Neural progenitor cell (in vitro differentiated cells): Measurements from ENCODE around the gene MSGN1. TPM values are rescaled to one million over a fixed set of nuclear protein-coding genes. Genes with fewer than 3 reads are reported as not detected.

Experiments
- DNase-seq: peaks from one replicate; pipeline ENCODE4 v3.0.0-alpha.2; 2016; ENCODE audit warnings: low spot score
- H2AFZ ChIP-seq: fragments of 200-600 bp; sonication (generic); replicated peaks from 2 replicates; pipeline ENCODE4 v1.6.1; 2016; ENCODE audit warnings: antibody characterized with exemption
- H3F3A ChIP-seq: fragments of 200-600 bp; sonication (generic); 2 replicates; pipeline ENCODE4 v1.6.1; 2016; ENCODE audit warnings: antibody characterized with exemption, low read depth
- H3K27ac ChIP-seq: fragments of 200-600 bp; sonication (generic); 2 replicates; pipeline ENCODE4 v1.5.1; 2016; ENCODE audit warnings: mild to moderate bottlenecking
- H3K27me3 ChIP-seq: fragments of 200-600 bp; sonication (generic); 2 replicates; pipeline ENCODE4 v1.6.1; 2016; ENCODE audit warnings: mild to moderate bottlenecking, moderate library complexity
- H3K36me3 ChIP-seq: fragments of 200-600 bp; sonication (generic); 2 replicates; pipeline ENCODE4 v1.5.1; 2016
- H3K4me1 ChIP-seq: fragments of 200-600 bp; sonication (generic); 2 replicates; pipeline ENCODE4 v1.6.1; 2016; ENCODE audit warnings: mixed run types
- H3K4me2 ChIP-seq: fragments of 200-600 bp; sonication (generic); 2 replicates; pipeline ENCODE4 v1.6.1; 2016
- H3K4me3 ChIP-seq: fragments of 200-600 bp; sonication (generic); 2 replicates; pipeline ENCODE4 v1.5.1; 2016
- H3K79me2 ChIP-seq: fragments of 200-600 bp; sonication (generic); 2 replicates; pipeline ENCODE4 v1.6.1; 2016; ENCODE audit warnings: low read depth
- H3K9ac ChIP-seq: fragments of 200-600 bp; sonication (generic); 2 replicates; pipeline ENCODE4 v1.6.1; 2016
- H3K9me3 ChIP-seq: fragments of 200-600 bp; sonication (generic); 2 replicates; pipeline ENCODE4 v1.5.1; 2016; ENCODE audit warnings: low read depth
- H4K20me1 ChIP-seq: fragments of 200-600 bp; sonication (generic); 2 replicates; pipeline ENCODE4 v1.6.1; 2016; ENCODE audit warnings: low read depth
- H3K27ac Mint-ChIP-seq: 3 replicates; pipeline ENCODE4 v1.8.0; 2021; ENCODE audit warnings: mixed read lengths
- H3K27me3 Mint-ChIP-seq: 2 replicates; pipeline ENCODE4 v1.8.0; 2022; ENCODE audit warnings: low read depth, mild to moderate bottlenecking, inconsistent platforms, moderate library complexity, mixed read lengths; ENCODE audit not compliant: insufficient read depth
- H3K36me3 Mint-ChIP-seq: 3 replicates; pipeline ENCODE4 v1.8.0; 2021; ENCODE audit warnings: mixed read lengths
- H3K4me1 Mint-ChIP-seq: 3 replicates; pipeline ENCODE4 v1.8.0; 2021; ENCODE audit warnings: mixed read lengths
- H3K4me3 Mint-ChIP-seq: 3 replicates; pipeline ENCODE4 v1.8.0; 2021; ENCODE audit warnings: mild to moderate bottlenecking, moderate library complexity, mixed read lengths
- H3K9me3 Mint-ChIP-seq: 3 replicates; pipeline ENCODE4 v1.8.0; 2020; ENCODE audit warnings: mixed read lengths
- EZH2 ChIP-seq: fragments of 200-600 bp; sonication (generic); IDR thresholded peaks from 2 replicates; pipeline ENCODE4 v1.6.1; 2017; ENCODE audit warnings: antibody characterized with exemption, mild to moderate bottlenecking, moderate library complexity
- EZH2phosphoT487 ChIP-seq: fragments of 200-600 bp; sonication (generic); IDR thresholded peaks from 2 replicates; pipeline ENCODE4 v1.6.1; 2017; ENCODE audit warnings: antibody characterized with exemption
- total RNA-seq: library from RNA; depleted of rRNA; stranded (reverse); fragments of >200 nt; gene quantifications from 2 replicates; pipeline ENCODE4 v1.2.3, GENCODE V29; 2015; ENCODE audit warnings: low replicate concordance
- TF ChIP-seq, protein P1 (sequence below): fragments of 200-600 bp; sonication (generic); IDR thresholded peaks from 2 replicates; pipeline ENCODE4 v1.5.1; 2017; ENCODE audit warnings: antibody characterized with exemption, mild to moderate bottlenecking

The MSGN1 gene
- total RNA-seq, 1 donor from 2014 or later: not detected

GRCh38 chr2:17813742-17814473 lies 2.4 kb upstream of the MSGN1 start:
- no peaks in the 10 kb centered on the region for H3K9me3 Mint-ChIP-seq
- peaks cover 3% of the 10 kb centered on the region for H3K27me3 Mint-ChIP-seq
- H4K20me1 ChIP-seq: no peaks in the 10 kb centered on the region
- H3K79me2 ChIP-seq: no peaks in the 10 kb centered on the region
- H3K4me2 ChIP-seq: no peak overlapping the region
- TF ChIP-seq EZH2 (no peak), EZH2phosphoT487 (no peak)
- TF ChIP-seq, protein P1, sequence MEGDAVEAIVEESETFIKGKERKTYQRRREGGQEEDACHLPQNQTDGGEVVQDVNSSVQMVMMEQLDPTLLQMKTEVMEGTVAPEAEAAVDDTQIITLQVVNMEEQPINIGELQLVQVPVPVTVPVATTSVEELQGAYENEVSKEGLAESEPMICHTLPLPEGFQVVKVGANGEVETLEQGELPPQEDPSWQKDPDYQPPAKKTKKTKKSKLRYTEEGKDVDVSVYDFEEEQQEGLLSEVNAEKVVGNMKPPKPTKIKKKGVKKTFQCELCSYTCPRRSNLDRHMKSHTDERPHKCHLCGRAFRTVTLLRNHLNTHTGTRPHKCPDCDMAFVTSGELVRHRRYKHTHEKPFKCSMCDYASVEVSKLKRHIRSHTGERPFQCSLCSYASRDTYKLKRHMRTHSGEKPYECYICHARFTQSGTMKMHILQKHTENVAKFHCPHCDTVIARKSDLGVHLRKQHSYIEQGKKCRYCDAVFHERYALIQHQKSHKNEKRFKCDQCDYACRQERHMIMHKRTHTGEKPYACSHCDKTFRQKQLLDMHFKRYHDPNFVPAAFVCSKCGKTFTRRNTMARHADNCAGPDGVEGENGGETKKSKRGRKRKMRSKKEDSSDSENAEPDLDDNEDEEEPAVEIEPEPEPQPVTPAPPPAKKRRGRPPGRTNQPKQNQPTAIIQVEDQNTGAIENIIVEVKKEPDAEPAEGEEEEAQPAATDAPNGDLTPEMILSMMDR: no peak
- no peak overlapping the region for H3K9ac ChIP-seq
- no peaks in the 10 kb centered on the region for H3F3A ChIP-seq
- no peak overlapping the region for H3K27ac Mint-ChIP-seq
- H3K4me1 ChIP-seq: peaks cover 37% of the 10 kb centered on the region
- H3K27me3 ChIP-seq: no peaks in the 10 kb centered on the region
- H3K9me3 ChIP-seq: no peaks in the 10 kb centered on the region
- H3K36me3 Mint-ChIP-seq: no peaks in the 10 kb centered on the region
- H3K4me1 Mint-ChIP-seq: peaks cover 8% of the 10 kb centered on the region
- H3K36me3 ChIP-seq: no peaks in the 10 kb centered on the region
- H2AFZ ChIP-seq: no peak overlapping the region
- no peak for DNase-seq
- no peak overlapping the region for H3K4me3 Mint-ChIP-seq
- H3K4me3 ChIP-seq: no peak overlapping the region
- no peak overlapping the region for H3K27ac ChIP-seq

- Histone ChIP-seq H3K9me3 (no peaks in the 10 kb centered on the region), H3K27ac (no peak overlapping the region), H3K9ac (no peak overlapping the region), H2AFZ (no peak overlapping the region), H3K4me1 (peaks cover 37% of the 10 kb centered on the region), H3K79me2 (no peaks in the 10 kb centered on the region), H3K4me3 (no peak overlapping the region), H3K4me2 (no peak overlapping the region), H3K36me3 (no peaks in the 10 kb centered on the region), H3F3A (no peaks in the 10 kb centered on the region), H3K27me3 (no peaks in the 10 kb centered on the region), H4K20me1 (no peaks in the 10 kb centered on the region)
- H3K27ac Mint-ChIP-seq: no peak overlapping the region
- no peak for DNase-seq
- no peak for TF ChIP-seq EZH2
- TF ChIP-seq EZH2phosphoT487: no peak
- TF ChIP-seq, protein P1: no peak
- peaks cover 3% of the 10 kb centered on the region for H3K27me3 Mint-ChIP-seq
- H3K36me3 Mint-ChIP-seq: no peaks in the 10 kb centered on the region
- H3K4me1 Mint-ChIP-seq: peaks cover 8% of the 10 kb centered on the region
- no peak overlapping the region for H3K4me3 Mint-ChIP-seq
- H3K9me3 Mint-ChIP-seq: no peaks in the 10 kb centered on the region
These were observed 1.7 kb upstream of the MSGN1 start for GRCh38 chr2:17814601-17815000.

DNA sequence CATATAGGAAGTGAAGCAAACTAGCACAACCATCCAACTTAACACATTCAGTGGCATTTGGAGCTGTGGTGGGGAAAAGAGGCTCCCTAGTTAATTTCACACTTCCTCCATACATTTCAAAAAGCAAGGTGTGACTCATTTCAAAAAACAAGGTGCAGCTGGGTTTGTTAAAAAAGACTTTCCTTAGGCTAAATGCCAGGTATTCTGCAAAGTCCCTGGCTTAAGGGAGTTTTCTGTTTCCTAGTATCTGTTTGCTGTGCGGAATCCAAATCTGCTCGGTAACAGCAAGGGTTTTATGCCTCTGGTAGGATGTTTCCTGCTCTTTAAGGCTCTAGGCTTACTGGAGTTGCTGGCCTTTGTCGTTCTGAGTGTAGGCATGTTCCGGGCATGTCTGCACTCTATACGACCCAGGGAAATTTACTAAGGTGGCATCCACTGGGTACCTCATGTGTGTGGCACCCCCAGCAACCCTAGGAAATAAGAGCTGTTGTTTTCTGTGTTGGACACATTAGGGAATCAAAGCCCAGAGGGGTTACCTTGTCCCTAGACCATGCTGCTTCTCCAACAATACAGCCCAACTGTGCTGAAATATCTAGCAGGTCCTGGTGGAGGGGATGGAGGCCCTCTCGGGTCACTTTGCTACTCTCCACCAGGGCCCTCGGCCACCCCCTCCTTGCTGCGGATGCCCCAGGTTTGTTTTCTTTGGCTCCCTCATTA lies 634 bp upstream of the MSGN1 start:
- Mint-ChIP-seq H3K27ac (no peak overlapping the region), H3K4me1 (peaks cover 8% of the 10 kb centered on the region), H3K4me3 (no peak overlapping the region), H3K27me3 (peaks cover 3% of the 10 kb centered on the region), H3K9me3 (no peaks in the 10 kb centered on the region), H3K36me3 (no peaks in the 10 kb centered on the region)
- no peaks in the 10 kb centered on the region for H3K79me2 ChIP-seq
- no peak overlapping the region for H3K9ac ChIP-seq
- TF ChIP-seq EZH2phosphoT487 (no peak), EZH2 (no peak)
- TF ChIP-seq, protein P1: no peak
- DNase-seq: peak; percentile 35
- H3F3A ChIP-seq: no peaks in the 10 kb centered on the region
- no peaks in the 10 kb centered on the region for H3K27me3 ChIP-seq
- peak overlapping the region; percentile 46 for H3K4me2 ChIP-seq
- H3K27ac ChIP-seq: peak overlapping the region; percentile 7
- no peaks in the 10 kb centered on the region for H3K36me3 ChIP-seq
- peaks cover 37% of the 10 kb centered on the region for H3K4me1 ChIP-seq
- no peaks in the 10 kb centered on the region for H3K9me3 ChIP-seq
- H2AFZ ChIP-seq: peak overlapping the region; percentile 52
- H3K4me3 ChIP-seq: no peak overlapping the region
- H4K20me1 ChIP-seq: no peaks in the 10 kb centered on the region
